Neuronal stem cell (in vitro differentiated cells): ENCODE measurements around the gene RSU1.

Source experiments
- DNase-seq: peaks from one replicate; pipeline ENCODE4 v3.0.0-alpha.2; 2013; ENCODE audit warnings: low spot score
- H2AFZ ChIP-seq: one replicate; pipeline ENCODE4 v1.6.1; 2013; ENCODE audit warnings: mild to moderate bottlenecking, low read length, inconsistent platforms
- H2AK5ac ChIP-seq: 2 replicates; pipeline ENCODE4 v1.6.1; 2013; ENCODE audit warnings: low read depth, mild to moderate bottlenecking, inconsistent platforms, low read length, moderate library complexity, mixed read lengths
- H2BK120ac ChIP-seq: 2 replicates; pipeline ENCODE4 v1.6.1; 2013; ENCODE audit warnings: low read depth, mild to moderate bottlenecking, inconsistent platforms, low read length, moderate library complexity, mixed read lengths
- H2BK12ac ChIP-seq: one replicate; pipeline ENCODE4 v1.6.1; 2013; ENCODE audit warnings: low read length, inconsistent platforms
- H2BK15ac ChIP-seq: 2 replicates; pipeline ENCODE4 v1.6.1; 2013; ENCODE audit warnings: mild to moderate bottlenecking, low read length, inconsistent platforms, mixed read lengths
- H2BK5ac ChIP-seq: one replicate; pipeline ENCODE4 v1.6.1; 2013; ENCODE audit warnings: inconsistent platforms, mild to moderate bottlenecking, low read length, moderate library complexity
- H3K14ac ChIP-seq: one replicate; pipeline ENCODE4 v1.6.1; 2013; ENCODE audit warnings: low read length, inconsistent platforms
- H3K18ac ChIP-seq: 2 replicates; pipeline ENCODE4 v1.6.1; 2013; ENCODE audit warnings: low read length, inconsistent platforms
- H3K23ac ChIP-seq: 2 replicates; pipeline ENCODE4 v1.6.1; 2013; ENCODE audit warnings: low read depth, mild to moderate bottlenecking, mixed read lengths, low read length, inconsistent platforms; ENCODE audit not compliant: poor library complexity
- H3K27ac ChIP-seq: replicated peaks from 3 replicates; pipeline ENCODE4 v1.5.1; 2013; ENCODE audit warnings: low read length, inconsistent platforms
- H3K27me3 ChIP-seq, 3 experiments: 2 replicates each; pipeline ENCODE4 v1.6.1; 2013; ENCODE audit warnings: low read length in 3 of 3, mild to moderate bottlenecking in 2 of 3, inconsistent platforms in 1 of 3, low read depth in 1 of 3, mixed read lengths in 1 of 3, moderate library complexity in 1 of 3; ENCODE audit not compliant: control insufficient read depth in 3 of 3, insufficient read depth in 3 of 3
- H3K36me3 ChIP-seq, 2 donors: replicated peaks in 1 of 2; 2 replicates each; pipeline ENCODE4 v1.6.1; 2013; ENCODE audit warnings: low read length in 2 of 2; ENCODE audit not compliant: control insufficient read depth in 2 of 2, insufficient read depth in 2 of 2
- H3K4ac ChIP-seq: 2 replicates; pipeline ENCODE4 v1.6.1; 2013; ENCODE audit warnings: inconsistent platforms, mild to moderate bottlenecking, low read length, moderate library complexity
- H3K4me1 ChIP-seq, 2 donors: 1 replicate in 1 of 2; 2 replicates in 1 of 2; pipeline ENCODE4 v1.6.1; 2013; ENCODE audit warnings: low read length in 2 of 2, low read depth in 1 of 2; ENCODE audit not compliant: control insufficient read depth in 2 of 2, insufficient read depth in 1 of 2
- H3K4me2 ChIP-seq: one replicate; pipeline ENCODE4 v1.6.1; 2013; ENCODE audit warnings: mild to moderate bottlenecking, low read length, inconsistent platforms; ENCODE audit not compliant: insufficient read depth, poor library complexity, severe bottlenecking
- H3K4me3 ChIP-seq, 2 donors: 2 replicates each; pipeline ENCODE4 v1.5.1; 2013; ENCODE audit warnings: low read length in 2 of 2, mild to moderate bottlenecking in 2 of 2, inconsistent platforms in 1 of 2, moderate library complexity in 1 of 2
- H3K79me1 ChIP-seq: one replicate; pipeline ENCODE4 v1.6.1; 2013; ENCODE audit warnings: low read depth, mild to moderate bottlenecking, inconsistent platforms, low read length, moderate library complexity
- H3K9ac ChIP-seq: one replicate; pipeline ENCODE4 v1.6.1; 2013; ENCODE audit warnings: mild to moderate bottlenecking, low read depth, low read length, inconsistent platforms; ENCODE audit not compliant: poor library complexity
- H3K9me3 ChIP-seq, 2 donors: replicated peaks in 1 of 2; 2 replicates each; pipeline versions ENCODE3 to v1.6.1; 2013; ENCODE audit warnings: low read length in 2 of 2, mild to moderate bottlenecking in 2 of 2, inconsistent platforms in 1 of 2, low read depth in 1 of 2, mixed read lengths in 1 of 2, moderate library complexity in 1 of 2; ENCODE audit not compliant: control insufficient read depth in 2 of 2, insufficient read depth in 1 of 2
- H4K8ac ChIP-seq: one replicate; pipeline ENCODE4 v1.6.1; 2013; ENCODE audit warnings: low read depth, mild to moderate bottlenecking, inconsistent platforms, low read length, moderate library complexity
- H4K91ac ChIP-seq: one replicate; pipeline ENCODE4 v1.6.1; 2013; ENCODE audit warnings: low read length, low read depth, mild to moderate bottlenecking, inconsistent platforms; ENCODE audit not compliant: poor library complexity
- WGBS, 2 donors: extraction: QIAGEN DNeasy Blood & Tissue Kit; methylation state at CpG; one replicate each; pipeline ENCODE4 v1.1.7; 2013; ENCODE audit warnings: missing lambda C conversion rate in 2 of 2, mixed read lengths in 1 of 2; ENCODE audit not compliant: insufficient read length in 2 of 2, insufficient replicate concordance in 1 of 2; ENCODE audit errors: extremely low coverage in 2 of 2; 5-methylcytosine and 5-hydroxymethylcytosine counted together

RSU1 gene

DNA sequence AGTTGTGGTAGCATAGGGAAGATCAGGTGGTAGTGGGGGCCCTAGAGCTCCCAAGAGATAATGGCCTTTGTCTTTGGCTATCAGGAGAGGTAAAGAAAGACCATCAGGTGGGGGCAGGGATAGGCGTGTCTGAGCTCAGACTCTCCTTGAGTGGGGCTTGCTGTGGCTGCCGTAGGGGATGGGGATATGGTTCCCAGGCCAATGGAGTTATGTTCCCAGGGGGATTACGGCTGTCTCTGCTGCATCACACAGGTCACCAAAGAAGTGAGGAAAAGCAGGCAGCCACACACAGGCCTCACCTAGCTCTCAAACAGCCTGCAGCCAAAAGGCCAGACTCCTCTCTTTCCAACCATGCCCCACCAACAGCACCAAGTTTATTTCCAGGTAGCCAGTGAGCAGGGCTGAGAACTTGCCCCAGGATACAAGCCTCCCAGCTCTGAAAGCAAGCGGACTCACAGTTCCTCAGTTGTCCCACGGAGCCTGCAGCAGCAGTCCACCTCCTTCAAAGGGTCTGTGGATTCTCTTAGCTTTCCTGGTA lies 257.9 kb downstream of the RSU1 start:
- no peak overlapping the region for H3K4ac ChIP-seq
- no peak overlapping the region for H4K8ac ChIP-seq
- no peak overlapping the region for H2BK15ac ChIP-seq
- no peak overlapping the region for H3K9ac ChIP-seq
- no peaks in the 10 kb centered on the region for H3K36me3 ChIP-seq
- no peaks in the 10 kb centered on the region for H3K79me1 ChIP-seq
- no peak overlapping the region for H2AK5ac ChIP-seq
- no peak overlapping the region for H2AFZ ChIP-seq
- no peaks in the 10 kb centered on the region for H3K4me1 ChIP-seq
- H3K27me3 ChIP-seq = no peaks in the 10 kb centered on the region
- H3K23ac ChIP-seq = no peak overlapping the region
- H3K27ac ChIP-seq = no peak overlapping the region
- no peak overlapping the region for H3K4me3 ChIP-seq
- H3K9me3 ChIP-seq = no peaks in the 10 kb centered on the region
- no peak overlapping the region for H2BK12ac ChIP-seq
- no peak for DNase-seq
- no peak overlapping the region for H3K18ac ChIP-seq
- H2BK5ac ChIP-seq = no peak overlapping the region
- H3K4me2 ChIP-seq = no peak overlapping the region
- H4K91ac ChIP-seq = no peak overlapping the region
- no CpG with 5 or more reads among the region's 5 CpGs for WGBS, 2 donors
- no peak overlapping the region for H3K14ac ChIP-seq
- no peak overlapping the region for H2BK120ac ChIP-seq

DNA sequence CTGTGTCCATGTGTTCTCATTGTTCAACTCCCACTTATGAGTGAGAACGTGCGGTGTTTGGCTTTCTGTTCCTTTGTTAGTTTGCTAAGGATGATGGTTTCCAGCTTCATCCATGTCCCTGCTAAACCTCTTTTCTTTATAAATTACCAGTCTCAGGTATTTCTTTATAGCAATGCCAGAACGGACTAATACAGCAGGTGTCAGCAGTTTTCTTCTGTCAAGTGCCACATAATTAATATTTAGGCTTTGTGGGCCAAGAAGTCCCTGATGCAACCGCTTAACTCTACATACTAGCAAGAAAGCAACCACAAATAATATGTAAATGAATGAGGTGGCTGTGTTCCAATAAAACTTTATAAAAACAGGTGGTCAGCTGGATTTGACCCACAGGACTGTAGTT lies 269.3 kb downstream of the RSU1 start:
- no peaks in the 10 kb centered on the region for H3K9me3 ChIP-seq
- no peak overlapping the region for H3K4ac ChIP-seq
- H3K18ac ChIP-seq = no peak overlapping the region
- no peak overlapping the region for H2AK5ac ChIP-seq
- H3K14ac ChIP-seq = no peak overlapping the region
- H2BK5ac ChIP-seq = no peak overlapping the region
- no peaks in the 10 kb centered on the region for H3K79me1 ChIP-seq
- no peak overlapping the region for H4K91ac ChIP-seq
- no peak overlapping the region for H3K27ac ChIP-seq
- peaks cover 0 to 4% (median 0%) of the 10 kb centered on the region in 3 experiments for H3K27me3 ChIP-seq
- no peaks in the 10 kb centered on the region for H3K4me1 ChIP-seq
- no peak for DNase-seq
- no peak overlapping the region for H4K8ac ChIP-seq
- no peak overlapping the region for H2BK120ac ChIP-seq
- no peak overlapping the region for H2BK12ac ChIP-seq
- H2BK15ac ChIP-seq = no peak overlapping the region
- H3K4me2 ChIP-seq = no peak overlapping the region
- no peak overlapping the region for H2AFZ ChIP-seq
- WGBS, 2 donors = no CpG with 5 or more reads among the region's 4 CpGs
- H3K36me3 ChIP-seq = no peaks in the 10 kb centered on the region
- no peak overlapping the region for H3K4me3 ChIP-seq
- H3K9ac ChIP-seq = no peak overlapping the region
- H3K23ac ChIP-seq = no peak overlapping the region

DNA sequence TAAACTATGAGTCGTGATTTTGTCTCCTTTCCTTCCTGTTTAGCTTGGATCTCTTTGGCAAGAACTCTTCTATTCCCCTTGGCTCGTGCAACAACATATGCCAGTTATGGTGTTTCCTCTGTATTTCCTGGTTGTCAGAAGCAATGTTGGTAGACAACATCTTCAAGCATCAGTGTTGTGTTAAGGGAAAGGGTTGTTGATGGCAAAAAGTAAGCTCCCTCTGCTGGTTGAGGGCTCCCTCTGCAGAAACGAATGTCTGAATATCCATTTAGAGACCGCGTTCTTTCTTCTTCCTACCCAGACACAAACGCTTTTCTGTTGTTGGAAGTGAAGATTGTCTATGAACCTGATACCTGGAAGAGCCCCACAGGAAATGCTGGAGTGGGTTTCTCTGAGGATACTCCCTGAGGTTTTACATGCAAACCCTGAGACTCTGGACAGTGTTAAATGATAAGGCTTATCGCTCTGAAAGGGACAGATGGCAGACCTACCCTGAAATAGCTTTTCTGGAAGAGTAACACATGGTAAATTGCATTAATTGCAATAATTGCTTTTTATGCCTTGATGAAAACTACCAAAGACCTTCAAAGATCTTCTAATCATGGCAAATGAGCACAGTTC lies 272.0 kb downstream of the RSU1 start:
- H2BK120ac ChIP-seq = no peak overlapping the region
- H2BK15ac ChIP-seq = no peak overlapping the region
- no peaks in the 10 kb centered on the region for H3K9me3 ChIP-seq
- H3K27me3 ChIP-seq = peaks cover 0 to 7% (median 0%) of the 10 kb centered on the region in 3 experiments
- no peak overlapping the region for H3K18ac ChIP-seq
- no peak overlapping the region for H4K91ac ChIP-seq
- no peak overlapping the region for H3K4me2 ChIP-seq
- no peak overlapping the region for H3K14ac ChIP-seq
- no peaks in the 10 kb centered on the region for H3K79me1 ChIP-seq
- no peak overlapping the region for H3K23ac ChIP-seq
- H2BK12ac ChIP-seq = no peak overlapping the region
- no peak for DNase-seq
- H2BK5ac ChIP-seq = no peak overlapping the region
- no peak overlapping the region for H2AFZ ChIP-seq
- H3K9ac ChIP-seq = no peak overlapping the region
- no CpG with 5 or more reads among the region's 7 CpGs for WGBS, 2 donors
- H3K4ac ChIP-seq = no peak overlapping the region
- no peaks in the 10 kb centered on the region for H3K36me3 ChIP-seq
- no peak overlapping the region for H3K27ac ChIP-seq
- H4K8ac ChIP-seq = no peak overlapping the region
- no peak overlapping the region for H3K4me3 ChIP-seq
- no peak overlapping the region for H2AK5ac ChIP-seq
- no peaks in the 10 kb centered on the region for H3K4me1 ChIP-seq

DNA sequence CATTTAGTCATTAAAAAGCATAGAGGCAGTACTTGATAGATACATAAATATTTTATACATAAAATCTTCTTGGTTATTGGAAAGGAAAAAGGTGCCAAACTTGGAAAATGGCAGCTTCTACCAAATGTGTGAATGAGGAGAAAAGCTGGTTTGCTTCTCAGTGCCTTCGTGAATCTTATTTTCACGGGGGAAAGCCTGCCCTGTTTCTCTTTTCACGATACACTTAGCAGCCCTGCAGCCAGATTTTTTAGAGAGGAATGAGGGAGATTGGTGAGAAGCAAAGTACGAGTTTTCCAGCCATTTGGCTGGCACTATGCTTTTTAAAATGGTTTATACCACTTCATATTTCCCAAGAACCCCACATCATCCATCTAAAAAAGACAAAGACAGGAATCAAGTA lies 272.6 kb downstream of the RSU1 start:
- Histone ChIP-seq H3K36me3 (no peaks in the 10 kb centered on the region), H3K14ac (no peak overlapping the region), H3K27ac (no peak overlapping the region), H2BK120ac (no peak overlapping the region), H2BK12ac (no peak overlapping the region), H2BK15ac (no peak overlapping the region), H3K27me3 (peaks cover 0 to 7% (median 0%) of the 10 kb centered on the region in 3 experiments), H2AK5ac (no peak overlapping the region), H3K79me1 (no peaks in the 10 kb centered on the region), H3K4me1 (no peaks in the 10 kb centered on the region), H3K4me2 (no peak overlapping the region), H3K18ac (no peak overlapping the region), H3K9ac (no peak overlapping the region), H3K4ac (no peak overlapping the region), H4K91ac (no peak overlapping the region), H3K9me3 (no peaks in the 10 kb centered on the region), H4K8ac (no peak overlapping the region), H3K4me3 (no peak overlapping the region), H2AFZ (no peak overlapping the region), H2BK5ac (no peak overlapping the region), H3K23ac (no peak overlapping the region)
- WGBS, 2 donors = no CpG with 5 or more reads among the region's 4 CpGs
- no peak for DNase-seq
